ENCODE data around the gene MAP7.

The MAP7 gene

DNA sequence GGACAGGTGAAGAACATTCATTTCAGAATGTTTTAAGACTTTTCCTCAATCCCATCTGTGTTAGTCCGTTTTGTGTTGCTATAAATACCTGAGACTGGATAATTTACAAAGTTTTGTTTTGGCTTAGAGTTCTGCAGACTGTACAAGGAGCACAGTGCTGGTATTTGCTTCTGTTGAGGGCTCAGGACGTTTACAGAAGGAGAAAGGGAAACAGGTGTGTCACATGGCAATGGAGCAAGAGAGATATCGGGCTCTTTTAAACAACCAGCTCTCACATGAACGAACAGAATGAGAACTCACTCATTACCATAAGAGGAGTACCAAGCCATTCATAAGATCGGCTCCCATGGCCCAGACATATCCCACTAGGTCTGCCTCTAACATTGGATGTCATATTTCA is 16.7 kb downstream of the MAP7 start:
- H3K4me3 ChIP-seq (ENCODE audit: low read length) = no peak overlapping the region
- no peak for DNase-seq (ENCODE audit: low read depth)

DNA sequence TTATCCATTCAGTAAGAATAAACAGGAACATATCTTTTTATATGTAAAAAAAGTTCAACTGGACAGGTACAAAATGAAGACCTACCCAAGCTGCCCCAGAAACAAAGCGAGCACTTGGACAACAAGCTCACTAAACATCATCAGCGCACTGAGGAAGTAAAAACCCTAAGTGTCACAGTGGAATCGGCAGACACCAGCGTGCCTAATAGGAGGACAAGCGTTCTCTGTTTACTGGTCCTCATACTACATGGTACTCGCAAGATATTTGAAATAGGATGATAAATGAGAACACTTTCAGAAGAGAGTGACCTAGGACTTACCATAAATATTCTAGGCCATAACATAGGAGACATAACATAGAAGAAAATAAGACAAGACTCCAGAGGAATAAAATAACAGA is 18.2 kb downstream of the MAP7 start:
- H3K4me3 ChIP-seq (ENCODE audit: low read length) = no peak overlapping the region
- no peak for DNase-seq (ENCODE audit: low read depth)
- TF ChIP-seq, protein P1, sequence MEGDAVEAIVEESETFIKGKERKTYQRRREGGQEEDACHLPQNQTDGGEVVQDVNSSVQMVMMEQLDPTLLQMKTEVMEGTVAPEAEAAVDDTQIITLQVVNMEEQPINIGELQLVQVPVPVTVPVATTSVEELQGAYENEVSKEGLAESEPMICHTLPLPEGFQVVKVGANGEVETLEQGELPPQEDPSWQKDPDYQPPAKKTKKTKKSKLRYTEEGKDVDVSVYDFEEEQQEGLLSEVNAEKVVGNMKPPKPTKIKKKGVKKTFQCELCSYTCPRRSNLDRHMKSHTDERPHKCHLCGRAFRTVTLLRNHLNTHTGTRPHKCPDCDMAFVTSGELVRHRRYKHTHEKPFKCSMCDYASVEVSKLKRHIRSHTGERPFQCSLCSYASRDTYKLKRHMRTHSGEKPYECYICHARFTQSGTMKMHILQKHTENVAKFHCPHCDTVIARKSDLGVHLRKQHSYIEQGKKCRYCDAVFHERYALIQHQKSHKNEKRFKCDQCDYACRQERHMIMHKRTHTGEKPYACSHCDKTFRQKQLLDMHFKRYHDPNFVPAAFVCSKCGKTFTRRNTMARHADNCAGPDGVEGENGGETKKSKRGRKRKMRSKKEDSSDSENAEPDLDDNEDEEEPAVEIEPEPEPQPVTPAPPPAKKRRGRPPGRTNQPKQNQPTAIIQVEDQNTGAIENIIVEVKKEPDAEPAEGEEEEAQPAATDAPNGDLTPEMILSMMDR (IDR thresholded peaks at IDR 0.05; ENCODE audit: insufficient read depth, low read depth, low read length, missing control alignments) = no peak

More for the DNA sequence above, 16.7 kb downstream of the MAP7 start:
- TF ChIP-seq, protein P1 (IDR thresholded peaks at IDR 0.05; ENCODE audit: insufficient read depth, low read depth, low read length, missing control alignments) = no peak

DNA sequence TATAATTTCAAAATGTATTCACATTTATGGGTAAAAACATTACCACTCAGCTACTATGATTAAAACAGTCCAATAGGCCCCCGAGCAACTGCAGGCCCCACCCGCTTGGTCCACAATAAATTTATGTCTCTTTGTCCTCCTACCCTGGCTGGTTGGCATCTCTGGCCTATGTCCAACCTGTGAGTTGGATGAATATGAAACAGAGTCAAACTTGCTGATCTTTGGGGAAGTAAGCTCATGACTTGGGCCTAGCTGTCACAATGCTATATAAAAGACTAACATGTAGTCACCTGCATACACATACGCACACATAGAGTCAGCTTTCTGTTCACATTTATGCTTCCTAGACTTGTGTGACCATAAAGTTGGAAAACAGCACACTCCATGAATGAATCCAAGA is 20.5 kb downstream of the MAP7 start:
- TF ChIP-seq, protein P1 (IDR thresholded peaks at IDR 0.05; ENCODE audit: insufficient read depth, low read depth, low read length, missing control alignments) = no peak
- no peak for DNase-seq (ENCODE audit: low read depth)

DNA sequence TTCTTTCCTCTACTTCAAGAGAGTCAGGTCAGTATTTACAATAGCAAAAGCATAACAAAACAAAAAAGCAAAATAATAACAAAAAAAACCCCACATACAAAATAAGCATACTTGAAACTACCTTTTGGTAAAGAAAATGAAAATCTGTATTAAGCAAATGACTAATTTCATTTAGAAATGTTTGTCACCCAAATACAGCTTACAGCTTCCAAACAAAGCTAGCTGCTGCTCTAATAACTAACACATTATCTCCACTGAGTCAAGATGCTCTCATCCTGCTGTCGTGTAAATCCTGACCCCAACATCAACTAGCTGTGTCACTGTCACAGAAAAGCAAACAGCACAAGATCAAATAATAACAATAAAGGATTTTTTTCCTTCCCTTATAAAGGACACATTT is 21.7 kb downstream of the MAP7 start:
- DNase-seq (ENCODE audit: low read depth) = no peak
- TF ChIP-seq, protein P1 (IDR thresholded peaks at IDR 0.05; ENCODE audit: insufficient read depth, low read depth, low read length, missing control alignments) = no peak
- no peak overlapping the region for H3K4me3 ChIP-seq (ENCODE audit: low read length)

More for the DNA sequence above, 20.5 kb downstream of the MAP7 start:
- no peak overlapping the region for H3K4me3 ChIP-seq (ENCODE audit: low read length)

DNA sequence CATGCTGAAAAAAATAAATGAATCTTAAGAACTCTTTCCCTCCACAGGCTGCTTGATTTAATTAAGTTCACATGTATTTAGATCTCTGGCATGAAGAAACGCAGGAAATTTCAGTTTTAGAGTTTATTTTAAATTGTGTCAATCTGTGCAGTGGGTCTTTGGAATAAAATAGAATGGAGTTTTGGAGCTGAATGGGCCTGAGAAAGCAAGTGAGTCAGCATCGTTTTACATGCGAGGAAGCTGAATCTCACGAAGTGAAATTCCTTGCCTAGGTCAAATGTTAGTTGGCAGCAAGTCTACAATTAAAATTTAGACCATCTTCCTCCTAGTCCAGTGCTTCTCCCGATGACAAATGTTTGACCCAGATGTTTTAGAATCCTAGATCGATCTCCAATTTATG is 22.4 kb downstream of the MAP7 start:
- no peak overlapping the region for H3K4me3 ChIP-seq (ENCODE audit: low read length)
- no peak for DNase-seq (ENCODE audit: low read depth)
- TF ChIP-seq, protein P1 (IDR thresholded peaks at IDR 0.05; ENCODE audit: insufficient read depth, low read depth, low read length, missing control alignments) = no peak

DNA sequence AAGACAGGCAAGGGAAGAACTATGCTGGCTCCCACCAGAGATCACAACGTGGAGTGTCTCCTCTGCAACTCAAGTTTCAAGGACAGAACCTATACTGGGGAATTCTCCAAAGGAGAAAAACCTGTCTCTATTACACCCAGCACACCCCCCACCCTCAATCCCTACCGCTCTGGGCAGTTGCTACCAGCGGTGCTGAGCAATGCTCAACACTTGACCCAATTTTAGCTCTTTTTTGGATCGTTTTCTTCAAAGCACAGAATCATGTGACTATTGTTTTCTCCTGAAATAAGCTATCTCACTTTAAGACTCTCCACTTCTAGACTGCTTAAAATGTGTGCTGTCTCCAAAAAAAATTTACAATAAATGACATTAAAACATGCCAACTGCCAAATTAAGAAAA is 23.3 kb downstream of the MAP7 start:
- DNase-seq (ENCODE audit: low read depth) = no peak
- no peak overlapping the region for H3K4me3 ChIP-seq (ENCODE audit: low read length)
- TF ChIP-seq, protein P1 (IDR thresholded peaks at IDR 0.05; ENCODE audit: insufficient read depth, low read depth, low read length, missing control alignments) = no peak

DNA sequence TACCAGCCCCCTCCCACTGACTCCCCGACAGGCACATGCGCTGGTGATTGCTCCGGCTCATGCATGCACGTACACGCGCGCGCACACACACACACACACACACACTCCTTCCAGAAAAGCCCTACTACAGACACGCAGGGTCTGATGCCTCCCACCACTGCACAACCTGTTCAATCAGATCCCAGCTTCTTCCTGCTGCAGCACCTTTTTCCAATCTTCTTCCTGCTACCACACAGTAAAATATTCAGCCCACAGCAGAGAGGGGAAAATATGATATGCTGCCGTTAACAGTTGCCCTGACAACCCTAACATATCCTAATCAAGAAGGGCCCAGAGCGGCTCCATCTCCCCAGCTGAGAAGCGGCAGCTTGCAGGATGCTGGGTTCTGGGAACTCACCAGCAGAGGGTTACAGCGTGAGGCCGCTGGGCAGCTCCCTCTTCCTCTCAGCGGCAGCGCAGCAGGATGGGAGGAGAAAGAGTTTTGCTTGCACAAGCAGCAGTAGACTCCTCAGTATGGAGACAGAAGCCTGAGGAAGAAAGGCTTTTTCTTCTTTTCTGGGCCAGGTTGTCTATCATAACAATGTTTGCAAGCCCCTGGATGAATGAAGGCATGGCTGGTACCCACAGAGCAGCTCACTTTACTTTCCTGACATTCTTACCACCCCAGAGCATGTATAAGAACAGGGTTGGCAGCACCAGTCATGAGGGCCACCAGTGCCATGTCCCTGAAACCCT is 23.9 kb downstream of the MAP7 start:
- H3K4me3 ChIP-seq (ENCODE audit: low read length) = no peak overlapping the region
- DNase-seq (ENCODE audit: low read depth) = peak; percentile 70
- TF ChIP-seq, protein P1 (IDR thresholded peaks at IDR 0.05; ENCODE audit: insufficient read depth, low read depth, low read length, missing control alignments) = peak; percentile 61

Data from epithelial cell of esophagus (primary cell).